NCI-H446 treated with DMSO at 0.1 percent for 48 hours (cell line): ENCODE results near the gene ITPKB.
"Not testable (repeated sequence)": the region's sequence is repeated elsewhere in the genome, so short reads cannot be mapped to it uniquely, and the experiment has no call there.

Experiments
- DNase-seq: peaks from one replicate; lab custom pipeline; 2025; lab: John Stamatoyannopoulos, UW

Gene ITPKB

GRCh38 chr1:226730836-226731235 lies 8.2 kb downstream of the ITPKB start:
- DNase-seq, result no peak

GRCh38 chr1:226730071-226730470 lies 9.0 kb downstream of the ITPKB start:
- no peak for DNase-seq

GRCh38 chr1:226728448-226728847 lies 10.6 kb downstream of the ITPKB start:
- DNase-seq, result no peak

- DNase-seq, result no peak
Measured at GRCh38 chr1:226725897-226726267, 13.2 kb downstream of the ITPKB start.

- DNase-seq, result peak; percentile 38
Measured at GRCh38 chr1:226723657-226724532, 15.2 kb downstream of the ITPKB start.

DNA sequence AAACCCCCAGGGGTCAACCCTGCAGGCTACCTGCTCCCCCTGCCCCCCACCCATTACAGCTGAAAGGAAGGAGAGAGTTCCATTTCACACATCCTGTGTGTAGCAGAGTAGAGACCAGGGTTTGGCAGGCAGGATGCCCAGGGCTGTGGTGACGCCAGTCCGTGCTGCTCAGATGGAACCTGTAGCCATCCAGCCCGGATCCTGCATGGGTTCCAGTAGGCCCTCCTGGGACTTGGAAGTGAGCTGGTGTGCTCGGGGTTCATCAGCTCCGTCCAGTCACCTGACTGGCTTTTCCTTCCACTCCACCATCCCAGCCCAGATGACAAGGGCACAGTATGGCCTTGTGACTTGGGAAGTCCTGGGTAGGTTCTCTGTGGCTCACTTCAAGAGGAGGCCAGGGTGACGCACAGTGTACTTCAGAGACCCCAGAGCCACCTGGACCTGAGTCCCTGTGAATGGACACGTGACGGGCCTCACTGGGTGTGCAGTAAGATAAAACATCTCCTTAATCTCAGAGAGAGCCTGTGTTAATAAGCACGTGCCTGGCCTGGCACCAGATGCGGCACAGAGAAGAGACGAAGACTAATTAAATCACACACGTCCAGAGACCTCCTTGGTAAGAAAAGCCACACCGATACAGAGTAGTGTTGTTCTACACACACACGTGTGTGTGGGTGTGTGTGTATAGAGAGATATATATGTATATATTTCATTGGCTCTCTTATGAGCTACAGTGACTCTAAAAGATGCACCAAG lies 16.0 kb downstream of the ITPKB start:
- DNase-seq, result no peak

- no peak for DNase-seq
Measured at GRCh38 chr1:226722240-226722900, 16.7 kb downstream of the ITPKB start.

GRCh38 chr1:226720574-226720973 lies 18.5 kb downstream of the ITPKB start:
- not testable (repeated sequence) for DNase-seq

- no peak for DNase-seq
Measured at GRCh38 chr1:226719596-226720387, 19.3 kb downstream of the ITPKB start.

GRCh38 chr1:226717256-226717909 lies 21.7 kb downstream of the ITPKB start:
- no peak for DNase-seq

GRCh38 chr1:226716577-226716976 lies 22.5 kb downstream of the ITPKB start:
- DNase-seq, result no peak

DNA sequence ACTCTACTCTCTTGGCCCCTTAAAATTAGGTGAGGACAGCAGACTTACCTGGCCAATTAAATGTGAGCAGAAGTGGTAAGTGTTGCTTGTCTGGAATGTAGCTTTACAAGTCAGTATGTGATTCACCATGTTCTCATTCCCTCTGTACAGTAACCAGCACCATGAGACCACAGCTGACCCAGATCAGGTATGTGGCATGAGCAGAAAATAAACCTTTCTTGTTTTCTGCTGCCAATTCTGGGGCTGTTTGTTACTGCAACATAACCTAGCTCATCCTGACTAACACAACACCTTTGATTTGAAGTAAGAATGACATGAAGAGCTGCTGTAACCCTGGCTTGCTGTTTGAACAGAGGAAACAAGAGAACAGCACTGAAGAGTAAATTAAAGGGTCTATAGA lies 24.9 kb downstream of the ITPKB start:
- DNase-seq, result no peak

DNA sequence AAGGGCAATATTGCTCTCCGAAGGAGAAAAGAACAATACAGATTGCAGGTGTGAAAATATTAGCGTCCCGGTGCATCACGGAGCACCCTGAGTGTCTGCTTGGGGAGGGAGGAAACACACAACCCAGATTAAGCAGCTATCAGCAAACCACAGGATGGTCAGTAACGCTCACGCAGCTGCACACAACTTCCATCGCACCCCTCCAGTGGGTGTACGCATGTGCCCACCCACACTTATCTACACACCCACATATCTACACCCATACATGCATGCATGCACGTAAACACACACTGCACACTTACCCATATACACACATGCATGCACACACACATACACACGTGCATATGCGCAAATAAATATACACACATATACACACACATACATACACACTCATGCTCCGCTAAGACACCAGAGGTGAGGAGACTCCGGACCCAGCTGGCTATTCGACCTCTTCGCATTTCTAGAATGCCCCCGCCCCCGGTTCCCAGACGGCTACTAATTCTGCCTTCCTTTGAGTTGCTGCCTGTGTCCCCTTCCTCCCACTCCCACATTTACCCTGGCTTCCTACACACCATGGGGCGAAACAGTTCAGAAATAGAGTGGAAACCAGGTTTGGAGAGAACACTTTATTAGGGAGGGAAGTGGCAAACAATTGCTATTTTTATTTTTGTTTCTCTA lies 26.2 kb downstream of the ITPKB start:
- no peak for DNase-seq

- DNase-seq, result no peak
Measured at GRCh38 chr1:226711976-226712741, 26.9 kb downstream of the ITPKB start.

GRCh38 chr1:226710501-226710900 lies 28.6 kb downstream of the ITPKB start:
- DNase-seq, result no peak

GRCh38 chr1:226709953-226710352 lies 29.1 kb downstream of the ITPKB start:
- DNase-seq, result no peak

- DNase-seq, result peak; percentile 78
Measured at GRCh38 chr1:226708967-226709396, 30.1 kb downstream of the ITPKB start.

DNA sequence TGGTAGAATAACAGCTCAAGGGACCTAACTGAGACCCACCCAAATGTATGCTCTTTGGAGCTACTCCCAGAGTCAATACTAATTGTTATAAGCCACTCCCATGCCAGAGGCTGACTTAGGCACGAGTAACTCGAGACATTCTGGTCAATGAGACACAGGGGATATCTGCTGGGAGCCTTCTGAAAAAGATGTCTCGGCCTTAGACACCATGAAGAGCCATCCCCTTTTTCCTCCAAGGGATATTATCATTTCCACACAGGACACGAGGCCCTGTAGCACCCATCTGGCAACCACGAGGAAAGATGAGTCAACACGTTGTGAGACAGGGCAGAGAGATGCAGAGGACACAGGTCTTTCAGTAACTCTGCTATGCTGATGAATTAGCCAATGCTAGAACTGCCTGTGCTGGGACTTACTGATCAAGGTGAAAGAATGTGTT lies 30.7 kb downstream of the ITPKB start:
- DNase-seq, result peak; percentile 68

- DNase-seq, result peak; percentile 99
Measured at GRCh38 chr1:226706684-226707083, 32.4 kb downstream of the ITPKB start.
